HepG2 (cell line): ENCODE results near the gene LDLRAD4. TPM values are rescaled to one million over a fixed set of nuclear protein-coding genes. Genes with fewer than 3 reads are reported as not detected.

Experiments
- FOXJ3 ChIP-seq: sonication (generic); formaldehyde crosslinking; IDR thresholded peaks from 2 replicates; pipeline ENCODE4 v1.4.0; 2020; ENCODE audit warnings: missing genetic modification reagents, mild to moderate bottlenecking, borderline replicate concordance
- GPN1 ChIP-seq: sonication (generic); formaldehyde crosslinking; IDR thresholded peaks from 2 replicates; pipeline ENCODE4 v1.5.1; 2020; ENCODE audit warnings: missing genetic modification reagents, borderline replicate concordance
- HMG20A ChIP-seq: IDR thresholded peaks from 2 replicates; pipeline ENCODE4 v1.6.1; 2016; ENCODE audit warnings: borderline replicate concordance
- STAT5B ChIP-seq: sonication (generic); formaldehyde crosslinking; IDR thresholded peaks from 2 replicates; pipeline ENCODE4 v1.4.0; 2020; ENCODE audit warnings: missing genetic modification reagents
- ZNF343 ChIP-seq: sonication (generic); formaldehyde crosslinking; IDR thresholded peaks from 2 replicates; pipeline ENCODE4 v1.4.0; 2020; ENCODE audit warnings: mild to moderate bottlenecking, missing genetic modification reagents
- ZNF790 ChIP-seq: sonication (generic); formaldehyde crosslinking; IDR thresholded peaks from 2 replicates; pipeline ENCODE4 v1.8.0; 2022; ENCODE audit warnings: missing genetic modification reagents, mild to moderate bottlenecking, borderline replicate concordance
- polyA plus RNA-seq, 8 experiments: library from polyadenylated mRNA; depleted of rRNA in 3 of 8; stranded (reverse) in 7 of 8; unstranded in 1 of 8; fragments of >200 nt; fragmentation: Illumina TruSeq in 4 of 8; extraction: Trizol in 4 of 8; gene quantifications; 2 replicates each; pipeline versions ENCODE4 v1.2.1 to v1.2.3, GENCODE V29; 2011 to 2016; ENCODE audit warnings: low read depth in 4 of 8, missing spikeins in 1 of 8, mixed read lengths in 1 of 8; ENCODE audit not compliant: insufficient read depth in 1 of 8
- total RNA-seq, 5 experiments: library from RNA; depleted of rRNA; stranded (reverse); fragments of >200 nt; fragmentation: Illumina TruSeq; extraction: Trizol; gene quantifications; 2 replicates each; pipeline ENCODE4 v1.2.3, GENCODE V29; 2016; ENCODE audit warnings: low read depth in 1 of 5
- TF ChIP-seq, protein P1 (sequence below): sonication (generic); formaldehyde crosslinking; IDR thresholded peaks from 2 replicates; pipeline ENCODE4 v1.4.0; 2020; ENCODE audit warnings: mild to moderate bottlenecking, missing genetic modification reagents
- TF ChIP-seq, protein P2 (sequence below): sonication (generic); formaldehyde crosslinking; IDR thresholded peaks from 2 replicates; pipeline ENCODE4 v1.8.1; 2023; ENCODE audit warnings: missing genetic modification reagents, inconsistent platforms, borderline replicate concordance
- TF ChIP-seq, protein P3 (sequence below): sonication (generic); formaldehyde crosslinking; conservative IDR thresholded peaks from 2 replicates; pipeline ENCODE4 v1.4.0; 2020; ENCODE audit warnings: missing genetic modification reagents
- TF ChIP-seq, protein P4 (sequence below), 2 experiments: fragments of 450-650 bp in 1 of 2; sonication (generic) in 1 of 2; formaldehyde crosslinking; IDR thresholded peaks; 2 replicates each; pipeline versions ENCODE4 v1.5.0 to v1.8.0; 2020 to 2022; ENCODE audit warnings: mild to moderate bottlenecking in 1 of 2, missing genetic modification reagents in 1 of 2
- TF ChIP-seq, protein P5 (sequence below): sonication (generic); formaldehyde crosslinking; conservative IDR thresholded peaks from 2 replicates; pipeline ENCODE4 v1.4.0; 2020; ENCODE audit warnings: missing genetic modification reagents

Gene LDLRAD4
- total and polyA plus RNA-seq, 2 of the 13 experiments (the other 11 are each of a cell fraction or from before 2014, with no cell fraction given), result 13.6 to 20.9 TPM

DNA sequence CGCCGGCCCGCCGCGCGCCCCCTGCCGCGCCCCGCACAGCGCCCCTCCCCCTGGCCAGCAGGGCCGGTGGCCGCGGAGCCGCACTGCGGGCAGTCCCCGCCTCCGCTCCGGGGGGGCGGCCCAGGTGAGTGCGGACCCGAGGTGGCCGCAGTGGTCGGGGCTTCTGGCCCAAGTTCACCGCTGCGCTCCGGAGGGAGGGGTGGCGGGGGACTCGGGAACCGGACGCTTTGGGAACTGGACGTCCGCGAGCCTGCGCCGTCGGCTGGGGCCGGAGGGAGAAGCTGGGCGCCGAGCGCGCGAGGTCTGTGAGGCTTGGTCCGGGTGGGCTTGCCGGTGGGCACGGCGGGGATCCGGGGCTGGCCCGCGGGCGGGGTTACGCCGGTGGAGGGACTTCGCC lies 591 bp upstream of the LDLRAD4 start (continued):
- TF ChIP-seq, protein P1, sequence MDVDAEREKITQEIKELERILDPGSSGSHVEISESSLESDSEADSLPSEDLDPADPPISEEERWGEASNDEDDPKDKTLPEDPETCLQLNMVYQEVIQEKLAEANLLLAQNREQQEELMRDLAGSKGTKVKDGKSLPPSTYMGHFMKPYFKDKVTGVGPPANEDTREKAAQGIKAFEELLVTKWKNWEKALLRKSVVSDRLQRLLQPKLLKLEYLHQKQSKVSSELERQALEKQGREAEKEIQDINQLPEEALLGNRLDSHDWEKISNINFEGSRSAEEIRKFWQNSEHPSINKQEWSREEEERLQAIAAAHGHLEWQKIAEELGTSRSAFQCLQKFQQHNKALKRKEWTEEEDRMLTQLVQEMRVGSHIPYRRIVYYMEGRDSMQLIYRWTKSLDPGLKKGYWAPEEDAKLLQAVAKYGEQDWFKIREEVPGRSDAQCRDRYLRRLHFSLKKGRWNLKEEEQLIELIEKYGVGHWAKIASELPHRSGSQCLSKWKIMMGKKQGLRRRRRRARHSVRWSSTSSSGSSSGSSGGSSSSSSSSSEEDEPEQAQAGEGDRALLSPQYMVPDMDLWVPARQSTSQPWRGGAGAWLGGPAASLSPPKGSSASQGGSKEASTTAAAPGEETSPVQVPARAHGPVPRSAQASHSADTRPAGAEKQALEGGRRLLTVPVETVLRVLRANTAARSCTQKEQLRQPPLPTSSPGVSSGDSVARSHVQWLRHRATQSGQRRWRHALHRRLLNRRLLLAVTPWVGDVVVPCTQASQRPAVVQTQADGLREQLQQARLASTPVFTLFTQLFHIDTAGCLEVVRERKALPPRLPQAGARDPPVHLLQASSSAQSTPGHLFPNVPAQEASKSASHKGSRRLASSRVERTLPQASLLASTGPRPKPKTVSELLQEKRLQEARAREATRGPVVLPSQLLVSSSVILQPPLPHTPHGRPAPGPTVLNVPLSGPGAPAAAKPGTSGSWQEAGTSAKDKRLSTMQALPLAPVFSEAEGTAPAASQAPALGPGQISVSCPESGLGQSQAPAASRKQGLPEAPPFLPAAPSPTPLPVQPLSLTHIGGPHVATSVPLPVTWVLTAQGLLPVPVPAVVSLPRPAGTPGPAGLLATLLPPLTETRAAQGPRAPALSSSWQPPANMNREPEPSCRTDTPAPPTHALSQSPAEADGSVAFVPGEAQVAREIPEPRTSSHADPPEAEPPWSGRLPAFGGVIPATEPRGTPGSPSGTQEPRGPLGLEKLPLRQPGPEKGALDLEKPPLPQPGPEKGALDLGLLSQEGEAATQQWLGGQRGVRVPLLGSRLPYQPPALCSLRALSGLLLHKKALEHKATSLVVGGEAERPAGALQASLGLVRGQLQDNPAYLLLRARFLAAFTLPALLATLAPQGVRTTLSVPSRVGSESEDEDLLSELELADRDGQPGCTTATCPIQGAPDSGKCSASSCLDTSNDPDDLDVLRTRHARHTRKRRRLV, result no peak
- TF ChIP-seq, protein P2, sequence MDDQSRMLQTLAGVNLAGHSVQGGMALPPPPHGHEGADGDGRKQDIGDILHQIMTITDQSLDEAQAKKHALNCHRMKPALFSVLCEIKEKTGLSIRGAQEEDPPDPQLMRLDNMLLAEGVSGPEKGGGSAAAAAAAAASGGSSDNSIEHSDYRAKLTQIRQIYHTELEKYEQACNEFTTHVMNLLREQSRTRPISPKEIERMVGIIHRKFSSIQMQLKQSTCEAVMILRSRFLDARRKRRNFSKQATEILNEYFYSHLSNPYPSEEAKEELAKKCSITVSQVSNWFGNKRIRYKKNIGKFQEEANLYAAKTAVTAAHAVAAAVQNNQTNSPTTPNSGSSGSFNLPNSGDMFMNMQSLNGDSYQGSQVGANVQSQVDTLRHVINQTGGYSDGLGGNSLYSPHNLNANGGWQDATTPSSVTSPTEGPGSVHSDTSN, result no peak
- TF ChIP-seq, protein P3, sequence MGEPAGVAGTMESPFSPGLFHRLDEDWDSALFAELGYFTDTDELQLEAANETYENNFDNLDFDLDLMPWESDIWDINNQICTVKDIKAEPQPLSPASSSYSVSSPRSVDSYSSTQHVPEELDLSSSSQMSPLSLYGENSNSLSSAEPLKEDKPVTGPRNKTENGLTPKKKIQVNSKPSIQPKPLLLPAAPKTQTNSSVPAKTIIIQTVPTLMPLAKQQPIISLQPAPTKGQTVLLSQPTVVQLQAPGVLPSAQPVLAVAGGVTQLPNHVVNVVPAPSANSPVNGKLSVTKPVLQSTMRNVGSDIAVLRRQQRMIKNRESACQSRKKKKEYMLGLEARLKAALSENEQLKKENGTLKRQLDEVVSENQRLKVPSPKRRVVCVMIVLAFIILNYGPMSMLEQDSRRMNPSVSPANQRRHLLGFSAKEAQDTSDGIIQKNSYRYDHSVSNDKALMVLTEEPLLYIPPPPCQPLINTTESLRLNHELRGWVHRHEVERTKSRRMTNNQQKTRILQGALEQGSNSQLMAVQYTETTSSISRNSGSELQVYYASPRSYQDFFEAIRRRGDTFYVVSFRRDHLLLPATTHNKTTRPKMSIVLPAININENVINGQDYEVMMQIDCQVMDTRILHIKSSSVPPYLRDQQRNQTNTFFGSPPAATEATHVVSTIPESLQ (CRISPR knock-in tag), result no peak
- TF ChIP-seq ZNF343 (0 out of 2 replicates have a peak, but pooled peaks have one; percentile 50), STAT5B (CRISPR knock-in tag) (no peak), HMG20A (no peak), FOXJ3 (CRISPR knock-in tag) (no peak), GPN1 (CRISPR knock-in tag) (no peak), ZNF790 (CRISPR knock-in tag) (no peak)
- TF ChIP-seq, protein P4, sequence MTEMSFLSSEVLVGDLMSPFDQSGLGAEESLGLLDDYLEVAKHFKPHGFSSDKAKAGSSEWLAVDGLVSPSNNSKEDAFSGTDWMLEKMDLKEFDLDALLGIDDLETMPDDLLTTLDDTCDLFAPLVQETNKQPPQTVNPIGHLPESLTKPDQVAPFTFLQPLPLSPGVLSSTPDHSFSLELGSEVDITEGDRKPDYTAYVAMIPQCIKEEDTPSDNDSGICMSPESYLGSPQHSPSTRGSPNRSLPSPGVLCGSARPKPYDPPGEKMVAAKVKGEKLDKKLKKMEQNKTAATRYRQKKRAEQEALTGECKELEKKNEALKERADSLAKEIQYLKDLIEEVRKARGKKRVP (CRISPR knock-in tag; IDR thresholded peaks at IDR 0.05), result no peak
- TF ChIP-seq, protein P5, sequence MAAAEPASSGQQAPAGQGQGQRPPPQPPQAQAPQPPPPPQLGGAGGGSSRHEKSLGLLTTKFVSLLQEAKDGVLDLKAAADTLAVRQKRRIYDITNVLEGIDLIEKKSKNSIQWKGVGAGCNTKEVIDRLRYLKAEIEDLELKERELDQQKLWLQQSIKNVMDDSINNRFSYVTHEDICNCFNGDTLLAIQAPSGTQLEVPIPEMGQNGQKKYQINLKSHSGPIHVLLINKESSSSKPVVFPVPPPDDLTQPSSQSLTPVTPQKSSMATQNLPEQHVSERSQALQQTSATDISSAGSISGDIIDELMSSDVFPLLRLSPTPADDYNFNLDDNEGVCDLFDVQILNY (CRISPR knock-in tag), result no peak
- TF ChIP-seq, all 625 proteins: peak for 44
